ENCODE results near the gene HLA-DQB1.
"Not testable (repeated sequence)": the region's sequence is repeated elsewhere in the genome, so short reads cannot be mapped to it uniquely, and the experiment has no call there.

Gene HLA-DQB1

DNA sequence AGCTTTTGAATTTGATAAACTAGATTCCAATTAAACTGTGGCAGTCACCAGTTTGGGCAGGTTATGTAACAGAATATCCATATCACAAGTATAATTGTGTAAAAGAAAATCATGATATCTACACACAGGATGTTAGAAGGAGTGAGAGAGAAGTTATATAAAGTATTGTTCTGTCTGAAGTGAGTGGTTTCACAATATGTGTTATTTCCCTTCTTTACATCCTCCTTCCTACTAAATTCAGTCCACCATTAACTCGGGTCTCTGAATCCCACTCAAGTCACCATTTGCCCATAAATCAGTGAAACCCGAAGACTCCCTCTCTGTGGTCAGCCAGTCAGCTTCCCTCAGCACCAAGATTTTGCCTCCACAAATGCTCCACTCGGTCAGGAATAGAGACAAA is 796 bp downstream of the HLA-DQB1 start:
- no peak for DNase-seq
- in situ Hi-C loops (cut with HindIII; ENCODE audit: low pct_ligation_motif_present, low pct_unique_long_range_greater_than_20kb, low sequenced_read_pairs), result no loop called here

DNA sequence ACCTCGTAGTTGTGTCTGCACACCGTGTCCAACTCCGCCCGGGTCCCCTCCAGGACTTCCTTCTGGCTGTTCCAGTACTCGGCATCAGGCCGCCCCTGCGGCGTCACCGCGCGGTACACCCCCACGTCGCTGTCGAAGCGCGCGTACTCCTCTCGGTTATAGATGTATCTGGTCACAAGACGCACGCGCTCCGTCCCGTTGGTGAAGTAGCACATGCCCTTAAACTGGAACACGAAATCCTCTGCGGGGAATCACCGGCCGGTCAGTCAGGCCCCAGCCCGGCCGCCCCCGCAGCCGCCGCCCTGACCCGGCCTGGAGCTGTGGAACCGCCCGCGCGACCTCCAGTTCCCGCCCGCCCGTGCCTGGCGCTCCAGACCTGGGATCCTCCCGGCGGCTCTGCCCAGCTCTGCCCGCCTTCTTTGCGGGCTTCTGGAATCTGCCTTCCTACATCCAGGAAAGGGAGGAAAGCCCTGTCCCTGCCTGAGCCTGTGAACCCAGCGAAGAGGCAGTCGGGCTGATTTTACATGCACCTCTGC is 1.6 kb downstream of the HLA-DQB1 start:
- no peak for DNase-seq
- in situ Hi-C loops (cut with HindIII; ENCODE audit: low pct_ligation_motif_present, low pct_unique_long_range_greater_than_20kb, low sequenced_read_pairs), result no loop called here

DNA sequence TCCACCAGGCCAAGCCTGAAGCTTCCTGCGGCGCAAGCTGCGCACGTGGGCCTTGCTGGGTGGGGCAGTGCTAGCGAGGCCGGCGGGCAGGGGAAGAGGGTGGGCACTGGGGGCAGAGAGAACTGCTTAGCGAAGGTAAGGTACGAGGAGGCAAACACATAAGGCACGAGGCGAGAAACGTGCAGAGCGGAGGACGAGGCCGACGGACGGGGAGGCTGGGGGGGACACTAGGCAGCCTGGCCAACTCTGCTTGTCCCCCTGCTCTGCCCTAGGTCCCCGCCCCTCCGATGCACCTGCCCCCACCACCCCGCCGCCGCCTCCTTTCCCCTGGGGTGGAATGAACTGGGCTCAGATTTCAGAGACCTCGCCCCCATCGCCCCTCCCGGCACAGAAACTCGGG is 2.1 kb downstream of the HLA-DQB1 start:
- in situ Hi-C loops (cut with HindIII; ENCODE audit: low pct_ligation_motif_present, low pct_unique_long_range_greater_than_20kb, low sequenced_read_pairs), result no loop called here
- no peak for DNase-seq

DNA sequence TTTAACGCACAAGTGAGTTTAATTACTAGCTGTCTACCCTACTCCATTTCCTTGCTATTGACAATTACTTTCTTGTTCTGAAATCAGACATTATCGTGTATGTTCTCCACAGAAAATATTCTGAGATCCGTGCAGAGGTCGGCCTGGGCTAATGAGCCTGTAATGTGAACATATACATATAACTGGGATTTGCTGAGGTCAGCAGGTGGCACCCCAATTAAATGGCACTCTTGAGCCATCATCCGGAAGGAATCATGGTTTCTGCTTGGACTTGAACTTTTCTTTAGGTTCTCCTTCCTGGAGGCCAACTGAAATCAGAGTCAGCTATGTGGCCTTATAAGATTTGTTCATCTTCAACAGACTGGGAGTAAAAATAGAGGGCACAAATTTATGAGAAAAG is 3.6 kb downstream of the HLA-DQB1 start:
- DNase-seq, result no peak
- in situ Hi-C loops (cut with HindIII; ENCODE audit: low pct_ligation_motif_present, low pct_unique_long_range_greater_than_20kb, low sequenced_read_pairs), result no loop called here

DNA sequence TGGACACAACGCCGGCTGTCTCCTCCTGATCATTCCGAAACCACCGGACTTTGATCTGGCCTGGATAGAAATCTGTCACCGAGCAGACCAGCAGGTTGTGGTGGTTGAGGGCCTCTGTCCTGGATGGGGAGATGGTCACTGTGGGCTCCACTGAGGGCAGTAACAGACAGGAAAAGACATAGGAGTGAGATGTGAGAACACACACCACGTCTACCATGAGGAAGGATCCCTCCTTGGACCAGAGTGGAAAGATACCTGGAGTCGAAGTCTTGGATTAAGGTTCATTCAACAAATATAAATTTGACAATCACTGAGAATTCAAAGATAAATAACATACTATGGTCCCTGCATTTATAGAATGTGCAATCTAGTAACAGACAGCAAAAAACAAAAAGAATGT is 4.4 kb downstream of the HLA-DQB1 start:
- in situ Hi-C loops (cut with HindIII; ENCODE audit: low pct_ligation_motif_present, low pct_unique_long_range_greater_than_20kb, low sequenced_read_pairs), result no loop called here
- DNase-seq, result no peak

DNA sequence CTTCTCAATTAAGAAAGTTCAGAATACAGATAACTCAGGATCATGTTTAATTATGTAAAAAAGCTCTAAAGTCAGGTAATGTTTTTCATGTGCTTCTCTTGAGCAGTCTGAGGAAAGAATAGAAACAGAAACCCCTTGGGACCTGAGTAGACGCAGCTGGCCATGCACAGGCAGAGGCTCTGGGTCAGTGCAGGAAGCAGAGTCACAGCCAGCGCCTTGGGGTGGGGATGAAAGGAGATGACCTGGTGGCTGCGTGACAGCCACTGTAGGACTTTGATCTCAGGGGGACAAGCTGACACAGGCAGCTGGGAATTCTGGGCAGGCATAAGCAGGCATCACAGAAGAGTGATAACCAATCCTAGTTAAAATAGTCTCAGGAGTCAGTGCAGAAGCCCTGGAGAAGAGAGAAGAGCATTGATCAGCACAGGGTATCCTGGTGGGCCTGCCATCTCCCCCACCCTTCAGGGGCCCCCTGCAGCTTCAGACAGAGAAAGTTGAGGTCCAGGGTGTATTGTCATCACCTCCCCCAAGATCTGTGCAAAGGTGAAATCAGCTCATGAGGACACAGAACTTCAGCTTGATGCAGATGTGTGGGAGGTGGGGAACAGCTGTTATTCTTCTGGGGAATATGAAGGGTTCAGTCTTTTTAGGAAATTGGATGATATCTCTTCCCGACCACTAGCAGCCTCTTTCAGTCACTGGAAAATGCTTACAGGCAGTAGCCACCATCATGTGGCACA is 6.4 kb downstream of the HLA-DQB1 start:
- no peak for DNase-seq
- in situ Hi-C loops (cut with HindIII; ENCODE audit: low pct_ligation_motif_present, low pct_unique_long_range_greater_than_20kb, low sequenced_read_pairs), result no loop called here

DNA sequence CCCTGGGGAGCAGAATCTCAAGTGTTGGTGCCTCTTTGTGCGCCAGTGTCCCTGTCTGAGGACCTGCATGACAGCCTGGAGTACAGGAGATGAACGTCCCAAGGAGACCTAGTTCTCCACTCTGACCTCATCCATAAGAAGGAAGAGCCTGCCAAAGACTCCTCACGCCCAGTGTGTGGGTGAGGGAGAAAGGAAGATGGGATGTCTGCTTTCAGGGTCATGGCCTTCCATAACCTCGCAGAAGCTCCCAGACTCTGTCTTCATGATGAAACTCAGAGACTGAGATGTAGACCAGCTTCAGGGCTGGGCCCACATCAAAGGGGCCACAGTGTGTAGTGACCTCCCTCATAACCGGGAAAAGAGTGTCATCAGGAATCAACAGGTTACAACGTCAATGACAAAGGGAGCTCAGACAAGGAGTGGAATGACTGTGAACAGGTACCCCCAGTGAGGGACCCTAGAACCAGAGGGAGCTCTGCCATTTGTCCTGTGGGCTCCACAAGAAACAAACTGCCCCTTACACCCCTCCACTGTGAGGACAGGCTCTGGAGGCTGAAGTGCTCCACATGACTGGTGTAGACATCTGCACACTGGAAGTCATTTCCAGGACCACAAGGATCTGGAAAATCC is 8.1 kb downstream of the HLA-DQB1 start:
- in situ Hi-C loops (cut with HindIII; ENCODE audit: low pct_ligation_motif_present, low pct_unique_long_range_greater_than_20kb, low sequenced_read_pairs), result no loop called here

DNA sequence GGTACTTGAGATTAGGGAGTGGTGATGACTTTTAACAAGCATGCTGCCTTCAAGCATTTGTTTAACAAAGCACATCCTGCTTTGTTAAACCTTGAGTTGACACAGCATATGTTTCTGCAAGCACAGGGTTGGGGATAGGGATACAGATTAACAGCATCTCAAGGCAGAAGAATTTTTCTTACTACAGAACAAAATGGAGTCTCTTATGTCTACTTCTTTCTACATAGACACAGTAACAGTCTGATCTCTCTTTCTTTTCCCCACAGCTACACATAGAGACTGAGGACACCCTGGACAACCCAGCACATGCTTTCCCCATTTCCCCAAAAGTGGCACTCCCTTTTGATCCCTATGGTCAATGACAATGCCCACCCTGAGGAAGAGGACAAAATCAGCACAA is 8.6 kb downstream of the HLA-DQB1 start:
- DNase-seq; in situ Hi-C loops (cut with HindIII; ENCODE audit: low pct_ligation_motif_present, low pct_unique_long_range_greater_than_20kb, low sequenced_read_pairs): not testable (repeated sequence)

More for the DNA sequence above, 8.1 kb downstream of the HLA-DQB1 start:
- DNase-seq, result no peak

DNA sequence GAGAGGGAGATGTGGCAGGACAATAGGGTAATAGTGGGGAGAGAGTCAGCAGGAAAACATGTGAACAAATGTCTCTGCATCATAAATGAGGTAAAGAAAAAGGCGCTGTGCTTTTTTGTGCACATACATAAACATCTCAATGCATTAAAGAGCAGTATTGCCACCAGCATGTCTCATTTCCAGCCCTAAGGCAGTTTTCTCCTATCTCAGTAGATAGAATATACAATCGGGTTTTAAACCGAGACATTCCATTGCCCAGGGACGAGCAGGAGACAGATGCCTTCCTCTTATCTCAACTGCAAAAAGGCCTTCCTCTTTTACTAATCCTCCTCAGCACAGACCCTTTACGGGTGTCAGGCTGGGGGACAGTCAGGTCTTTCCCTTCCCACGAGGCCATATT is 9.1 kb downstream of the HLA-DQB1 start:
- in situ Hi-C loops (cut with HindIII; ENCODE audit: low pct_ligation_motif_present, low pct_unique_long_range_greater_than_20kb, low sequenced_read_pairs); DNase-seq: not testable (repeated sequence)

DNA sequence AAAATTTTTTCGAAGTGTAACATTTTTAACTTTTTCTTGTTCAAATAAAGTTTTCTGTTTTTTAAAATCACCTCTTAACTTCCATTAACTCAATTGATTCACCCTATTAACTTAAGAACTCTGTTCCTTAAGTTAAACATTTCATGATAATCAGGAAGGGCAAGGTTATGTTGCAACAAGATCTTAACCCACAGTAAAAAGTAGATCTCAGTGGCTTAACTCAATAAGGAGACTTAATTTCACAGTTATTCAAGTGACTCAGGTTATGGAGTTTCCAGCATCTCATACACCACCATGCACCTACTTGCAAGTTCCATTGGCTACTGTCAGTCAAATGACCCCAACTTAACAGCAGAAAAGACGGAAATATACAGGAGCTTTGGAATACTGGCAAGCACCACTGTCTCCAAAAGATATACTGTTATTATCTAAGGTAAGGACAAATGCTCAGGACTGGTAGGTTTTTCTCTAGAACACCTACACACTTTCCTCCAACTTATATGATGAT is 11.2 kb downstream of the HLA-DQB1 start:
- in situ Hi-C loops (cut with HindIII; ENCODE audit: low pct_ligation_motif_present, low pct_unique_long_range_greater_than_20kb, low sequenced_read_pairs), result no loop called here

DNA sequence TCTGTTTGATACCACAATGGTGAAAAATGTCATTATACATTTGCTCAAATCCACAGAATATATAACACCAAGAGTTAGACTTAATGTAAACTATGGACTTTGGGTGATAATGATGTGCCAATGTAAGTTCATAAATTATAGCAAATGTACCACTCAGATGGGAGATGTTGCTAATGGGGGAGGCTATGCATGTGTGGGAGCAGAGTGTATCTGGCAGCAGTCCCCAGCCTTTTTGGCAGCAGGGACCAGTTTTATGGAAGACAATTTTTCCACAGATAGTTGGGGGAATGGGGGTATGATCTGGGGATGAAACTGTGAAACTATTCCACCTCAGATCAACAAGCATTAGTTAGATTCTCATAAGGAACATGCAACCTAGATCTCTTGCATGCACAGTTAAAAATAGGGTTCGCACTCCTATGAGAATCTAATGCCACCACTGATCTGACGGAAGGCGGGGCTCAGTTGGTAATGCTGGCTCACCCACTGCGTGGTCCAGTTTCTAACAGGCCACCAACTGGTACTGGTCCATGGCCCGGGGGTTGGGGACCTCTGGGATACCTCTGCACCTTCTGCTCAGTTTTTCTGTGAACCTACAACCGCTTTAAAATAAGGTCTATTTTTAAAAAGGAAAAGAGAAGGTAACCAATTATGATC is 21.3 kb downstream of the HLA-DQB1 start:
- in situ Hi-C loops (cut with HindIII; ENCODE audit: low pct_ligation_motif_present, low pct_unique_long_range_greater_than_20kb, low sequenced_read_pairs), result no loop called here
- DNase-seq, result no peak

More for the DNA sequence above, 11.2 kb downstream of the HLA-DQB1 start:
- DNase-seq, result no peak

DNA sequence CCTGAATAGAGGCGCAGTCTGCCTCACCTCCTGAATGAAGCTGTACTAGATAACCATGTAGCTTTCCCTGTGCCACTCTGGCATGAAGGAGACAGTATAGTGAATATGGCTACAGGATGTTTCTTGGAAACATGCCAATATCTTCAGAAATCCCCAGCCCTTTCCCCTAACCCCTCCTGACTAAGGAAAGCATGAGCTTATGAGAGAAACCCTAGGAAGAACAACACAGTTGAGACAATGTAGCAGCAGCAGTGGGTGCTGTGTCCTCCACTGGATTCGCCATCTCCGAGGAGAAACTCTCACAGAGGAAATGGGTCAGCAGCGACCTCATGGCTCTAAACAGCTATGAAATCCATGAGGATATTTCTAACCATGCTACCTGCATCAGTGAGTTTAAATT is 22.6 kb downstream of the HLA-DQB1 start:
- DNase-seq, result no peak
- in situ Hi-C loops (cut with HindIII; ENCODE audit: low pct_ligation_motif_present, low pct_unique_long_range_greater_than_20kb, low sequenced_read_pairs), result no loop called here

DNA sequence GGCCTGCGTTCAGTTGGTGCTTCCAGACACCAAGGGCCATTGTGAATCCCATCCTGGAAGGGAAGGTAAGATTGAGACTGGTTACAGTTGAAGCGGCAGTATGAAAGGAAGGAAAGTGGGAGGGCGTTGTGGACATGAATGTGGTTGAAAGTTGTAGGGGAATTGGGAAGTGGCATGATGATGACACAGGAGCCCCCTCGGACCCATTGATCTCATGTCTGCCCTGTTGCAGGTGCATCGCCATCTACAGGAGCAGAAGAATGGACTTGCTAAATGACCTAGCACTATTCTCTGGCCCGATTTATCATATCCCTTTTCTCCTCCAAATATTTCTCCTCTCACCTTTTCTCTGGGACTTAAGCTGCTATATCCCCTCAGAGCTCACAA is 23.7 kb downstream of the HLA-DQB1 start:
- no peak for DNase-seq
- in situ Hi-C loops (cut with HindIII; ENCODE audit: low pct_ligation_motif_present, low pct_unique_long_range_greater_than_20kb, low sequenced_read_pairs), result no loop called here

DNA sequence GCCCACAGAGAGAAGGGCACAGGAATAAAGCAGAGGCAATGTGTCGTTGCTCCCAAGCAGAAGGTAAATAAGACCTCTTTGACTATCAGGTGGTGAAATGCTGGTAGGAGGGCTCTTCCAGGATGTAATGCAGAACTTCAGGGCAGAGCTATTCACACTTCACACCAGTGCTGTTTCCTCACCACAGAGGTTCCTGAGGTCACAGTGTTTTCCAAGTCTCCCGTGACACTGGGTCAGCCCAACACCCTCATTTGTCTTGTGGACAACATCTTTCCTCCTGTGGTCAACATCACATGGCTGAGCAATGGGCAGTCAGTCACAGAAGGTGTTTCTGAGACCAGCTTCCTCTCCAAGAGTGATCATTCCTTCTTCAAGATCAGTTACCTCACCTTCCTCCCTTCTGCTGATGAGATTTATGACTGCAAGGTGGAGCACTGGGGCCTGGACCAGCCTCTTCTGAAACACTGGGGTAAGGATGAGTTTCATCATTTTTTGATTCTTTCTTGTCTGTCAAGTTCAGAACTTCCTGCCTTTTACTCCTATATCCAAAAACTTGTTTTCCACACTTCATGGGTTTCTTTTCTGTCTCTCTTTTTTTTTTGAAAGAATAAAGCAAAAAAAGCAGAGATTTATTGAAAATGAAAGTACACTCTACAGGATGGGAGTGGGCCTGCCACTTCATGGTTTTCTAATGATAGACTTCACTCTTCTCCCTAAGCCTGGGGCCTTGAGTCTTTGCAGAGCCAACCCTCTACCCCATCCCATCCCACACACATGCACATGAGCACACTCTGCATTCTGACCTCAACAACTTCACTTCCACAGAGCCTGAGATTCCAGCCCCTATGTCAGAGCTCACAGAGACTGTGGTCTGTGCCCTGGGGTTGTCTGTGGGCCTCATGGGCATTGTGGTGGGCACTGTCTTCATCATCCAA is 24.4 kb downstream of the HLA-DQB1 start:
- DNase-seq; in situ Hi-C loops (cut with HindIII; ENCODE audit: low pct_ligation_motif_present, low pct_unique_long_range_greater_than_20kb, low sequenced_read_pairs): not testable (repeated sequence)

DNA sequence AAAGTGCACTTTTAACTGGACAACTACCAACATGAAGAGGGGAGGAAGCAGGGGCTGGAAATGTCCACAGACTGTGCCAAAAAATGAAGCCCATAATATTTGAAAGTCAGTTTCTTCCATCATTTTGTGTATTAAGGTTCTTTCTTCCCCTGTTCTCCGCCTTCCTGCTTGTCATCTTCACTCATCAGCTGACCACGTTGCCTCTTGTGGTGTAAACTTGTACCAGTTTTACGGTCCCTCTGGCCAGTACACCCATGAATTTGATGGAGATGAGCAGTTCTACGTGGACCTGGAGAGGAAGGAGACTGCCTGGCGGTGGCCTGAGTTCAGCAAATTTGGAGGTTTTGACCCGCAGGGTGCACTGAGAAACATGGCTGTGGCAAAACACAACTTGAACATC is 25.3 kb downstream of the HLA-DQB1 start:
- in situ Hi-C loops (cut with HindIII; ENCODE audit: low pct_ligation_motif_present, low pct_unique_long_range_greater_than_20kb, low sequenced_read_pairs), result no loop called here
- DNase-seq, result no peak

DNA sequence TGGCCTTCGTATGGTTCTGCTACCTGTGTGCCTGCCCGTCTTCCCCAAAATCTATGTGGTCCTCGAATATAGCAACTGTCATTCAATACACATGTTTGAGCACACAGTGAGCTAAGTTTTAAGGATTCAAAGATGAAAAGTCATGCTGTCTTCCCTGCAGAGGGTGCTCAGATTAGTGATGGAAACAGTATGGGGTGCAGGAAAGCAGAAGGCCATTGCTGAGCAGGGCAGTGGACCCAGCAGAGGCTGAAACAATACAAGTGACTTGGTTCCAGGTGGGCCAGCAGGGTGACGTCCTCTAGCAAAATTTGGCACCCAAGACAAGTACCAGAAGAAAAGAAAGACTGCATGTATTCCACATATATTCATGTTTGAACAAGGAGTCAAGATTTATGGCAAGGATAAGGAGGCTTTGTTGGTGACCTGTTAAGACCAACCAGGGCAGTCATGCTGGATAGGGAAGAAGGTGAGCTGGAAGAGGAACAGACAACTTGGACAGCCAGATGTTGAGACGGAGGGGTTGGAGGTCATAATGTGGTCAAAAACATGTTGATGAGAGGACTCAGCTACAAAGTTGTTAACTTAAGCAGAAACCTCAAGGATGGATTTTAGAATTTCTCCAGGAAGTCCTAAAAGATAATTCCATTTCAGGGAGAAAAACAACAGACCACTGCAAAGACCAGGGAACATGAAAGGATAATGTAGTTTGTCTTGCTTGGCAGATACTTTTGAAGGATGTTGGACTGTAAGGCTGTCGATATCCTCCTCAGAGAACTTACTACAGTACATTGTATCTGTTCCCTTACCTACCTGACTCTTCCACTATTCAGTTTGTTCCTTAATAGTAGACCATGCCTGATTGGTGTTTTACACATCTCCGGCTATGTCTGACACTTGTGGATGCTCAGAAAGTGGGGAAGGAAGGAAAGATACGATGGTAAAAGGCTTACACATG is 26.7 kb downstream of the HLA-DQB1 start:
- no peak for DNase-seq
- in situ Hi-C loops (cut with HindIII; ENCODE audit: low pct_ligation_motif_present, low pct_unique_long_range_greater_than_20kb, low sequenced_read_pairs), result no loop called here

DNA sequence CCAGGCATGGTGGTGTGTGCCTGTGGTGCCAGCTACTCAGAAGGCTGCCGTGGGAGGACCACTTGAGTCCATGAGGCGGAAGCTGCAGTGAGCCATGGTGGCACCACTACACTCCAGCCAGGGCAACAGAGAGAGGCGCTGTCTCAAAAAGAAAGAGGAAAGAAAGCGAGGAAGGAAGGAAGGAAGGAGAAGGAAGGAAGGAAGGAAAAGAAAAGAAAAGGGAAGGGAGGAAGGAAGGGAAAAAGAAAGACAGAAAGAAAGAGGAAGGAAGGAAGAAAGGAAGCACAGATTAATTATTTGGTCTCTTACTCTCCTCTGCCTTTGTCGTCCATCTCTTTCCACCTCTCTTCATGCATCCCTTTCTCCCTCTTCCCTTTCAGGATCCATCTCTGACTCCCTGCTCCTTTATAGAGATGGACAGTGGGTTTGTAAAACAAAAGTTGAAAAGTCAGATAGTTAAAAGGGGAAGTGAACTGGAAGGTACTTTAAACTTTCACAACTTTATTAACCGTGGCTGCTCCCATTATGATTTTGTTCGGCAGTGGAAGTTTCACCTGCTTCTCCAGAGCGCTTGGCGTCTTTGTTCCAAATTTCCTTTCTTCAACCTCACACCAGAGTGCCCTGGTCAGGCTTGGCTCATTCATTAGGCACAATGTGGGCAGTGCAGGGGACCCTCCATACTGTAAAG is 27.8 kb downstream of the HLA-DQB1 start:
- in situ Hi-C loops (cut with HindIII; ENCODE audit: low pct_ligation_motif_present, low pct_unique_long_range_greater_than_20kb, low sequenced_read_pairs), result no loop called here
- DNase-seq, result no peak

Data from ACHN (cell line).